ENCODE data around the gene SLIT3. TPM values are rescaled to one million over a fixed set of nuclear protein-coding genes. Genes with fewer than 3 reads are reported as not detected.

Gene SLIT3
- total RNA-seq, 1 experiment from 2014 or later = 0.10 TPM

DNA sequence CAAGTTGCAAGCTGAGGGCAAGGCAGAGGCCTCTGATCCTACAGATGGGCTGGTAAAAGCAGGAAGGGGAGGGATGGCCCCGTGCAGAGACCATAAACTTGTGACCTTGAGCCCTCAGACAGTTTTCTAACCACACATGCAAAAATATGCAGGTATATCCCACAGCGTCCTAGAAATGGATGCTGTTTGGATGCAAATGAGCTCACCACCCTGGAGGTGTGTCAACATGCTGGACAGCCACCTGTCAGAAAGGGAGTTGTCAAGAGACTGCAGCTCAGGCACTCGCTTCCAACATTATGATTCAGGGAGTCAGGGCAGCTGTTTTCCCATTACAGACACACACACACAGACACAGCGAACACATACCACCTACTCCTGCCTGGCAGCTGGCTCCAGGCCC, 624.4 kb downstream of the SLIT3 start:
- intact Hi-C loops (cut with micrococcal nuclease) = no loop called here
- CTCF ChIA-PET = no interaction called here
- POLR2A ChIA-PET = no interaction called here

More for the DNA sequence above, 624.4 kb downstream of the SLIT3 start:
- no peak overlapping the region for H3K27ac ChIP-seq (ENCODE audit: low read depth, low read length)
- H2AFZ ChIP-seq (ENCODE audit: low read depth, low read length, poor library complexity, severe bottlenecking) = no peak overlapping the region
- H3K4me1 ChIP-seq (ENCODE audit: control insufficient read depth in 1 of 2, insufficient read depth in 2 of 2, low read length in 2 of 2) = no peaks in the 10 kb centered on the region
- no peaks in the 10 kb centered on the region for H3K79me2 ChIP-seq (ENCODE audit: insufficient read depth, low read length)
- H3K9ac ChIP-seq (ENCODE audit: low read length) = no peak overlapping the region
- no peaks in the 10 kb centered on the region for H3K9me2 ChIP-seq (ENCODE audit: insufficient read depth)
- BruUV-seq (replicated peaks) = no TSS peak
- H4K20me1 ChIP-seq (ENCODE audit: insufficient read depth) = no peaks in the 10 kb centered on the region
- ATAC-seq (no peak), DNase-seq (ENCODE audit: low read depth, low spot score) (no peak)
- H3K36me3 ChIP-seq (ENCODE audit: control insufficient read depth in 1 of 2, insufficient read depth in 2 of 2, low read length in 2 of 2) = no peaks in the 10 kb centered on the region
- H3K4me2 ChIP-seq (ENCODE audit: low read length) = no peak overlapping the region
- no peak for TF ChIP-seq JUND (IDR thresholded peaks at IDR 0.05)
- TF ChIP-seq, protein P1, sequence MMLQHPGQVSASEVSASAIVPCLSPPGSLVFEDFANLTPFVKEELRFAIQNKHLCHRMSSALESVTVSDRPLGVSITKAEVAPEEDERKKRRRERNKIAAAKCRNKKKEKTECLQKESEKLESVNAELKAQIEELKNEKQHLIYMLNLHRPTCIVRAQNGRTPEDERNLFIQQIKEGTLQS (IDR thresholded peaks at IDR 0.05) = no peak
- no peak for TF ChIP-seq POLR2A (IDR thresholded peaks at IDR 0.05; ENCODE audit: borderline replicate concordance, extremely low read depth, insufficient read depth, insufficient read length)
- TF ChIP-seq, protein P2, sequence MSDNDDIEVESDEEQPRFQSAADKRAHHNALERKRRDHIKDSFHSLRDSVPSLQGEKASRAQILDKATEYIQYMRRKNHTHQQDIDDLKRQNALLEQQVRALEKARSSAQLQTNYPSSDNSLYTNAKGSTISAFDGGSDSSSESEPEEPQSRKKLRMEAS (IDR thresholded peaks at IDR 0.05) = no peak
- TF ChIP-seq SP1 (IDR thresholded peaks at IDR 0.05; ENCODE audit: low read depth) = no peak
- no peak for TF ChIP-seq CEBPB (IDR thresholded peaks at IDR 0.05; ENCODE audit: low read depth)
- no peak for TF ChIP-seq EZH2 (IDR thresholded peaks at IDR 0.05)
- TF ChIP-seq ELF1 (IDR thresholded peaks at IDR 0.05; ENCODE audit: borderline replicate concordance, low read depth) = no peak
- TF ChIP-seq, protein P3, sequence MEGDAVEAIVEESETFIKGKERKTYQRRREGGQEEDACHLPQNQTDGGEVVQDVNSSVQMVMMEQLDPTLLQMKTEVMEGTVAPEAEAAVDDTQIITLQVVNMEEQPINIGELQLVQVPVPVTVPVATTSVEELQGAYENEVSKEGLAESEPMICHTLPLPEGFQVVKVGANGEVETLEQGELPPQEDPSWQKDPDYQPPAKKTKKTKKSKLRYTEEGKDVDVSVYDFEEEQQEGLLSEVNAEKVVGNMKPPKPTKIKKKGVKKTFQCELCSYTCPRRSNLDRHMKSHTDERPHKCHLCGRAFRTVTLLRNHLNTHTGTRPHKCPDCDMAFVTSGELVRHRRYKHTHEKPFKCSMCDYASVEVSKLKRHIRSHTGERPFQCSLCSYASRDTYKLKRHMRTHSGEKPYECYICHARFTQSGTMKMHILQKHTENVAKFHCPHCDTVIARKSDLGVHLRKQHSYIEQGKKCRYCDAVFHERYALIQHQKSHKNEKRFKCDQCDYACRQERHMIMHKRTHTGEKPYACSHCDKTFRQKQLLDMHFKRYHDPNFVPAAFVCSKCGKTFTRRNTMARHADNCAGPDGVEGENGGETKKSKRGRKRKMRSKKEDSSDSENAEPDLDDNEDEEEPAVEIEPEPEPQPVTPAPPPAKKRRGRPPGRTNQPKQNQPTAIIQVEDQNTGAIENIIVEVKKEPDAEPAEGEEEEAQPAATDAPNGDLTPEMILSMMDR (IDR thresholded peaks at IDR 0.05 in 2 of 3, conservative IDR thresholded peaks at IDR 0.05 in 1 of 3; ENCODE audit: borderline replicate concordance in 1 of 3, insufficient read depth in 1 of 3, low read depth in 2 of 3, low read length in 2 of 3) = no peak
- no peaks in the 10 kb centered on the region for H3K9me3 ChIP-seq (ENCODE audit: control insufficient read depth in 1 of 2, insufficient read depth in 1 of 2, low read depth in 1 of 2, low read length in 2 of 2)
- H3K27me3 ChIP-seq (ENCODE audit: insufficient read depth, low read length) = no peaks in the 10 kb centered on the region; the same call in 1 of the 2 replicates
- RAD21 ChIA-PET (ENCODE audit: low non-redundant PET in 1 of 2, low total read pairs in 2 of 2, uncharacterized antibody in 2 of 2, unreplicated experiment in 2 of 2) = no interaction called here
- H3K4me3 ChIP-seq (replicated peaks in 1 of 2; ENCODE audit: low read depth in 1 of 2, low read length in 2 of 2) = no peak overlapping the region

All from HCT116 (cell line).